Sigmoid colon (tissue), 7 donors: ENCODE results near the gene OSBPL5. TPM values are rescaled to one million over a fixed set of nuclear protein-coding genes. Genes with fewer than 3 reads are reported as not detected.

Experiments
- DNase-seq: peaks from one replicate; pipeline ENCODE4 v3.0.0-alpha.2; 2019
- H3K27ac ChIP-seq, 4 donors: fragments of 200-600 bp; sonication (generic); one replicate each; pipeline ENCODE4 v1.5.1; 2016 to 2019; ENCODE audit warnings: mild to moderate bottlenecking in 1 of 4
- H3K27me3 ChIP-seq, 3 donors: fragments of 200-600 bp; sonication (generic); one replicate each; pipeline ENCODE4 v1.5.1; 2019; ENCODE audit warnings: mild to moderate bottlenecking in 1 of 3
- H3K36me3 ChIP-seq, 4 donors: fragments of 200-600 bp; sonication (generic); one replicate each; pipeline ENCODE4 v1.5.1; 2016 to 2019
- H3K4me1 ChIP-seq, 4 donors: fragments of 200-600 bp; sonication (generic); one replicate each; pipeline ENCODE4 v1.5.1; 2017 to 2019
- H3K4me3 ChIP-seq, 4 donors: fragments of 200-600 bp; sonication (generic); one replicate each; pipeline ENCODE4 v1.5.1; 2017 to 2019; ENCODE audit warnings: mild to moderate bottlenecking in 2 of 4, moderate library complexity in 1 of 4
- H3K9me3 ChIP-seq, 4 donors: fragments of 200-600 bp in 3 of 4; sonication (generic) in 3 of 4; one replicate each; pipeline versions ENCODE4 v1.5.1 to v1.6.1; 2013 to 2019
- EP300 ChIP-seq, 4 donors: sonication (generic); formaldehyde crosslinking; IDR thresholded peaks; one replicate each; pipeline ENCODE4 v1.6.1; 2017; ENCODE audit warnings: antibody characterized with exemption in 4 of 4
- POLR2A ChIP-seq, 2 donors: fragments of 450-650 bp; IDR thresholded peaks; one replicate each; pipeline ENCODE4 v1.6.1; 2016; ENCODE audit warnings: antibody characterized with exemption in 2 of 2, mild to moderate bottlenecking in 2 of 2, moderate library complexity in 2 of 2
- POLR2AphosphoS5 ChIP-seq, 4 donors: sonication (generic); formaldehyde crosslinking; IDR thresholded peaks; one replicate each; pipeline ENCODE4 v1.6.1; 2017; ENCODE audit warnings: antibody characterized with exemption in 4 of 4
- WGBS, 2 donors: extraction: QIAGEN DNeasy Blood & Tissue Kit; methylation state at CpG; one replicate each; pipeline ENCODE4 v1.1.7; 2013; 5-methylcytosine and 5-hydroxymethylcytosine counted together
- intact Hi-C: fragments of 100-400 bp; cut with DNase I; formaldehyde crosslinking; loops from one replicate; pipeline ENCODE4 v1.15.1; 2023
- polyA plus RNA-seq, 3 donors: library from polyadenylated mRNA; stranded (reverse); fragments of 200-250 nt; gene quantifications; one replicate each; pipeline ENCODE4 v1.2.3, GENCODE V29; 2013
- total RNA-seq, 4 donors: library from RNA; depleted of rRNA; stranded (reverse); fragments of >200 nt; gene quantifications; one replicate each; pipeline ENCODE4 v1.1.0, GENCODE V29; 2016
- TF ChIP-seq, protein P1 (sequence below), 4 experiments: fragments of 450-650 bp in 3 of 4; fragments of 200-600 bp in 1 of 4; IDR thresholded peaks; one replicate each; pipeline ENCODE4 v1.5.1; 2016 to 2019; ENCODE audit warnings: antibody characterized with exemption in 4 of 4, mild to moderate bottlenecking in 3 of 4, moderate library complexity in 2 of 4
- donor health status: healthy with polysubstance abuse.
- donor health status: Bipolar disorder and iron deficiency.
- donor health status: healthy.

Gene OSBPL5
- total and polyA plus RNA-seq, 7 donors = 16.6 to 69.2 (median 29.8) TPM

DNA sequence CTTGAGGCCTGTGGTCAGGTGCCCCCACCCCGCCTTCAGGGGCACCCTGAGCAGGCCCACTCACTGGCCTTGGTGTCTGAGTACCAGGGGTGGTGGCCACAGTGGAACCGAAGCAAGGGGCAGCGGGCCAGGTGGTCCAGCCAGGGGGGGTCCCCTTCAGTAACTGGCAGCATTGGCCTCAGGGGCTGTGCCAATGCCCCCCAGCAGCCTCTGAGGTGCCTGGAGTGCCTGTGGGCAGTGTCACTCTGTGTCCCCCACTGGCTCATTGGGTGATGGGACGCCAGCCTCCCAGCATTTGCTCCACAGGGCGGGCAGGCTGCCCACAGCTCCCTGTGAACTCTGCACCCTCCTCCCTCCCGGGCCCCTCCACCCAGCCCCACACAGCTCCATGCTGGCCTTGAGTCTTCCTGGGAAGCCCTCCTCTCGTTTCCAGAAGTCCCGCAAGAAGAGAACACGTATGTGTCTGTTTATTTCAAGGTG is 78.4 kb downstream of the OSBPL5 start:
- TF ChIP-seq, protein P1, sequence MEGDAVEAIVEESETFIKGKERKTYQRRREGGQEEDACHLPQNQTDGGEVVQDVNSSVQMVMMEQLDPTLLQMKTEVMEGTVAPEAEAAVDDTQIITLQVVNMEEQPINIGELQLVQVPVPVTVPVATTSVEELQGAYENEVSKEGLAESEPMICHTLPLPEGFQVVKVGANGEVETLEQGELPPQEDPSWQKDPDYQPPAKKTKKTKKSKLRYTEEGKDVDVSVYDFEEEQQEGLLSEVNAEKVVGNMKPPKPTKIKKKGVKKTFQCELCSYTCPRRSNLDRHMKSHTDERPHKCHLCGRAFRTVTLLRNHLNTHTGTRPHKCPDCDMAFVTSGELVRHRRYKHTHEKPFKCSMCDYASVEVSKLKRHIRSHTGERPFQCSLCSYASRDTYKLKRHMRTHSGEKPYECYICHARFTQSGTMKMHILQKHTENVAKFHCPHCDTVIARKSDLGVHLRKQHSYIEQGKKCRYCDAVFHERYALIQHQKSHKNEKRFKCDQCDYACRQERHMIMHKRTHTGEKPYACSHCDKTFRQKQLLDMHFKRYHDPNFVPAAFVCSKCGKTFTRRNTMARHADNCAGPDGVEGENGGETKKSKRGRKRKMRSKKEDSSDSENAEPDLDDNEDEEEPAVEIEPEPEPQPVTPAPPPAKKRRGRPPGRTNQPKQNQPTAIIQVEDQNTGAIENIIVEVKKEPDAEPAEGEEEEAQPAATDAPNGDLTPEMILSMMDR (IDR thresholded peaks at IDR 0.05) = no peak
- TF ChIP-seq POLR2A (IDR thresholded peaks at IDR 0.05) (no peak), POLR2AphosphoS5 (IDR thresholded peaks at IDR 0.05) (no peak), EP300 (IDR thresholded peaks at IDR 0.05) (no peak)
- intact Hi-C loops = no loop called here
- DNase-seq = no peak

DNA sequence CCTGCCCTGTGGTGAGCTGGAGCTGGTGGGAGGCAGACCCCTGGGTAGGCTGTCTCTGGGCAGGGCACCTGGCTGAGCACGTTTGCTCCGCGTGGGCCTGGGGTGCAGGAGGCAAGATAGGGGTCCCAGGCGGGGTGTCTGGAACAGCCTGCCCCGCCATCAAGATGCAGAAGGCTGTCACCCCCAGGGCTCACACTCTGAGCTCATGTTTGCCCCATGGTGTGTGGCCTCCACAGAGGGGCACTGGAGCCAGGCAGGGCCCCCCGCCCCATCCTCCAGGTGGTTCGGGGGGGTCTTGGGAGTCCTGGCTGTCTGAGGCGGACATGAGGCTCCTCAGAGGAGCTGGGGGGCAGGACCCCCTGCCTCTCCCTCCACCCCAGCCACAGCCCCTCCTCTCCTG is 79.0 kb downstream of the OSBPL5 start:
- no peak for DNase-seq
- TF ChIP-seq POLR2AphosphoS5 (IDR thresholded peaks at IDR 0.05) (peak in 1 of 4 donors; percentile 5), EP300 (IDR thresholded peaks at IDR 0.05) (no peak)
- no peaks in the 10 kb centered on the region for H3K9me3 ChIP-seq
- no peaks in the 10 kb centered on the region for H3K27me3 ChIP-seq
- H3K36me3 ChIP-seq = peaks cover 0 to 29% (median 21%) of the 10 kb centered on the region in 4 donors
- no peak overlapping the region for H3K27ac ChIP-seq
- H3K4me3 ChIP-seq = no peak overlapping the region
- intact Hi-C loops = no loop called here
- 74 to 79% methylated on average over 8 of the region's 8 CpGs for WGBS, 2 donors
- no peaks in the 10 kb centered on the region for H3K4me1 ChIP-seq

More for the DNA sequence above, 78.4 kb downstream of the OSBPL5 start:
- H3K36me3 ChIP-seq = peaks cover 0 to 34% (median 22%) of the 10 kb centered on the region in 4 donors
- H3K27me3 ChIP-seq = no peaks in the 10 kb centered on the region
- no peaks in the 10 kb centered on the region for H3K9me3 ChIP-seq
- 67 to 81% methylated on average over 9 of the region's 9 CpGs for WGBS, 2 donors
- H3K4me1 ChIP-seq = peaks cover 0 to 4% (median 0%) of the 10 kb centered on the region in 4 donors
- no peak overlapping the region for H3K27ac ChIP-seq
- H3K4me3 ChIP-seq = no peak overlapping the region

DNA sequence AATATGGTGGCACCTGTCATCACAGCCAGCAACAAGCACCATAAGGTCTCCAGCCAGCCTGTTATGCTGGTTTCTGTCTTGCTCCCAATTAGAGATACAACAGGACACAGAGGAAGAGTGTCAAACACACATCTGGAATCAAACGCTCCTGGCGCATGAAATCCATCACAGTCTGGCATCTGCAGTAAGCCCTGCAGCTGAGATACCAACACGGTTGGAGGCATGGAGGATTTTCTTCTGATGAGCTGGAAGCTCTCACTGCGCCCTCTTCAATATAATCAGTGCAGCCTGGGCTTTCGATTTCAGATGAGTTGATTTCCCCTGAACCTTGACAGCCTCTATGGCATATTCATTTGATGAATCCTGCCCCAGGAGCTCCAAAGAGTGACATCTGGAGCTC is 80.1 kb downstream of the OSBPL5 start:
- intact Hi-C loops = no loop called here
- Histone ChIP-seq H3K36me3 (peaks cover 0 to 18% (median 11%) of the 10 kb centered on the region in 4 donors), H3K27me3 (no peaks in the 10 kb centered on the region), H3K4me1 (no peaks in the 10 kb centered on the region), H3K27ac (no peak overlapping the region), H3K4me3 (no peak overlapping the region), H3K9me3 (no peaks in the 10 kb centered on the region)
- TF ChIP-seq POLR2AphosphoS5 (IDR thresholded peaks at IDR 0.05) = peak in 2 of 4 donors; percentile 25 to 38
- TF ChIP-seq, protein P1 (IDR thresholded peaks at IDR 0.05) = no peak
- 50 to 77% methylated on average over 5 of the region's 5 CpGs for WGBS, 2 donors
- no peak for DNase-seq

DNA sequence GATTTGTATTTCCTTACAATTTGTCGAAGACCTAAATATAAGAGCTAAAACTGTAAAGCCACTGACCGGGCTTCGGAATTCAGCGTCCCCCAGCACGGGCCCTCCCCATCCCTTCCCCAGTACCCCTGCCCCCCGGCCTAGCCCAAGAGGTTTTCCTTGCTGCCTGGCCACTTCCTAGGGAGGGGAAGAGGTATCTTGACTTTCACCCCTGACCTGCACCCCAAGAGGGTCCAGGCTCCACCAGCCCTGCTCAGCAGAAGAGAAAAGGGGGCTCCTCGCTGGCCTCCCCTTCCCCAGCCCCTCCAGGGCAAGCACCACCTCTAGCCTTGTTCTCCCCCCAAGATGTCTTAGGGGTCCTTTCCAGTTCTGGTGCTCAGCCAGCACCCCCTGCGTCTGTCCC is 81.8 kb downstream of the OSBPL5 start:
- no peaks in the 10 kb centered on the region for H3K9me3 ChIP-seq
- no peak overlapping the region for H3K4me3 ChIP-seq
- H3K36me3 ChIP-seq = peaks cover 0 to 8% (median 0%) of the 10 kb centered on the region in 4 donors
- TF ChIP-seq EP300 (IDR thresholded peaks at IDR 0.05) = no peak
- TF ChIP-seq, protein P1 (IDR thresholded peaks at IDR 0.05) = no peak
- TF ChIP-seq POLR2A (IDR thresholded peaks at IDR 0.05) = no peak
- TF ChIP-seq POLR2AphosphoS5 (IDR thresholded peaks at IDR 0.05) = no peak
- intact Hi-C loops = no loop called here
- H3K27me3 ChIP-seq = peaks cover 0 to 7% (median 0%) of the 10 kb centered on the region in 3 donors
- no peaks in the 10 kb centered on the region for H3K4me1 ChIP-seq
- WGBS, 2 donors = 71 to 80% methylated on average over 8 of the region's 8 CpGs
- DNase-seq = no peak
- no peak overlapping the region for H3K27ac ChIP-seq

DNA sequence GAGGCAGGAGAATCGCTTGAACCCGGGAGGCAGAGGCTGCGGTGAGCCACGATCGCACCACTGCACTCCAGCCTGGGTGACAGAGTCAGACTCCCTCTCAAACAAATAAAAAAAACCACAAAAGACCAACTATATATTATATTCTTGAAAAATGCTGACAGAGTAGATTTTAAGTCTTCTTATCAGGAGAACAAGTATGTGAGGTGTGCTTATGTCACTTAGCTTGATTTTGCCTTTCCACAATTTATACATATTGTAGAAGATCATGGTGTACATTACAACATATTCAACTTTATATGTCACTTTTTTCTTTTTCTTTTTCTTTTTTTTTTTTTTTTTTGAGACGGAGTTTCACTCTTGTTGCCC is 83.7 kb downstream of the OSBPL5 start:
- Histone ChIP-seq H3K9me3 (no peaks in the 10 kb centered on the region), H3K36me3 (no peaks in the 10 kb centered on the region), H3K4me3 (no peak overlapping the region), H3K27me3 (peaks cover 0 to 13% (median 0%) of the 10 kb centered on the region in 3 donors), H3K4me1 (no peaks in the 10 kb centered on the region), H3K27ac (no peak overlapping the region)
- DNase-seq = no peak
- intact Hi-C loops = no loop called here
- 84 to 86% methylated on average over 6 of the region's 6 CpGs for WGBS, 2 donors
- TF ChIP-seq POLR2AphosphoS5 (IDR thresholded peaks at IDR 0.05) (no peak), POLR2A (IDR thresholded peaks at IDR 0.05) (no peak), EP300 (IDR thresholded peaks at IDR 0.05) (no peak)
- TF ChIP-seq, protein P1 (IDR thresholded peaks at IDR 0.05) = no peak
